Lower leg skin (tissue), 3 donors: Measurements from ENCODE around the gene TBC1D22A.

Experiments
- POLR2A ChIP-seq, 2 donors: fragments of 450-650 bp; IDR thresholded peaks; one replicate each; pipeline ENCODE4 v1.6.1; 2016 to 2017; ENCODE audit warnings: antibody characterized with exemption in 2 of 2, mild to moderate bottlenecking in 1 of 2, moderate library complexity in 1 of 2
- TF ChIP-seq, protein P1 (sequence below), 3 donors: fragments of 450-650 bp; IDR thresholded peaks; one replicate each; pipeline ENCODE4 v1.5.1; 2016; ENCODE audit warnings: antibody characterized with exemption in 3 of 3, mild to moderate bottlenecking in 3 of 3, moderate library complexity in 2 of 3

DNA sequence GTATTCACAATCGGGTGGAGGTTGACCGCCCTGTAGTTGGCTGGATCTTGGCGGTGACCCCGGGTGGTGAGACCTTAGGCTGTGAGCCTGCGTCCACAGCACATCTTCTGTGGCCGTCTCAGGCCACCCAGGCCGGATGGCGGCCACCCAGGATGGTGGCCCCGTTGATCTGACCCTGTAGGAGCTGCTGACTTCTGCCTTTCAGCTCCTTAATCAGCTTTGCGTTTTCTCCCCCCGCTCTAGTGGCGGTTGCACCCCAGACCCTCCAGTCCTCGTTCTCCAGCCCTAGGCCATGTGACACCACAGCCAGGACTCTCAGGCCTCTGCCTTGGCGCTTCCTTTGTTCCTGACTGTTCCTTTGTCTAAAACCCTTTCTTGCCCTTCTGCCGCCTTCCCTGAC is 244.0 kb downstream of the TBC1D22A start:
- TF ChIP-seq, protein P1, sequence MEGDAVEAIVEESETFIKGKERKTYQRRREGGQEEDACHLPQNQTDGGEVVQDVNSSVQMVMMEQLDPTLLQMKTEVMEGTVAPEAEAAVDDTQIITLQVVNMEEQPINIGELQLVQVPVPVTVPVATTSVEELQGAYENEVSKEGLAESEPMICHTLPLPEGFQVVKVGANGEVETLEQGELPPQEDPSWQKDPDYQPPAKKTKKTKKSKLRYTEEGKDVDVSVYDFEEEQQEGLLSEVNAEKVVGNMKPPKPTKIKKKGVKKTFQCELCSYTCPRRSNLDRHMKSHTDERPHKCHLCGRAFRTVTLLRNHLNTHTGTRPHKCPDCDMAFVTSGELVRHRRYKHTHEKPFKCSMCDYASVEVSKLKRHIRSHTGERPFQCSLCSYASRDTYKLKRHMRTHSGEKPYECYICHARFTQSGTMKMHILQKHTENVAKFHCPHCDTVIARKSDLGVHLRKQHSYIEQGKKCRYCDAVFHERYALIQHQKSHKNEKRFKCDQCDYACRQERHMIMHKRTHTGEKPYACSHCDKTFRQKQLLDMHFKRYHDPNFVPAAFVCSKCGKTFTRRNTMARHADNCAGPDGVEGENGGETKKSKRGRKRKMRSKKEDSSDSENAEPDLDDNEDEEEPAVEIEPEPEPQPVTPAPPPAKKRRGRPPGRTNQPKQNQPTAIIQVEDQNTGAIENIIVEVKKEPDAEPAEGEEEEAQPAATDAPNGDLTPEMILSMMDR (IDR thresholded peaks at IDR 0.05), result no peak
- no peak for TF ChIP-seq POLR2A (IDR thresholded peaks at IDR 0.05)
